ENCODE measurements around the gene FADS2.
A peak's percentile ranks its signal among the peaks of the same experiment; 100 is the strongest.

Gene FADS2

GRCh38 chr11:61885784-61886580, 57.9 kb downstream of the FADS2 start:
- FAIRE-seq (no peak), DNase-seq (ENCODE audit: low spot score) (no peak)

GRCh38 chr11:61886643-61887042, 58.5 kb downstream of the FADS2 start:
- FAIRE-seq (no peak), DNase-seq (ENCODE audit: low spot score) (no peak)

- DNase-seq (ENCODE audit: low spot score) (peak; percentile 90), FAIRE-seq (peak; percentile 91)
Measured at GRCh38 chr11:61887839-61888494, 59.9 kb downstream of the FADS2 start.

GRCh38 chr11:61888590-61888989, 60.5 kb downstream of the FADS2 start:
- no peak for FAIRE-seq

GRCh38 chr11:61889831-61890230, 61.7 kb downstream of the FADS2 start:
- DNase-seq (ENCODE audit: low spot score) (no peak), FAIRE-seq (no peak)

More at GRCh38 chr11:61888590-61888989, 60.5 kb downstream of the FADS2 start:
- no peak for DNase-seq (ENCODE audit: low spot score)

GRCh38 chr11:61890529-61891330, 62.6 kb downstream of the FADS2 start:
- FAIRE-seq (peak; percentile 14), DNase-seq (ENCODE audit: low spot score) (peak; percentile 66)

- DNase-seq (ENCODE audit: low spot score) (peak; percentile 59), FAIRE-seq (no peak)
Measured at GRCh38 chr11:61891331-61892084, 63.4 kb downstream of the FADS2 start, which contains the start of gene FADS3. Gene FADS3 (minus strand): TSS chr11:61891545. CDS start chr11:61891381, 164 bp downstream.

GRCh38 chr11:61892085-61892370, 63.9 kb downstream of the FADS2 start:
- FAIRE-seq (no peak), DNase-seq (ENCODE audit: low spot score) (no peak)

- FAIRE-seq, result no peak
- peak; percentile 37 for DNase-seq (ENCODE audit: low spot score)
Measured at GRCh38 chr11:61893981-61894380, 65.9 kb downstream of the FADS2 start.

- DNase-seq (ENCODE audit: low spot score) (no peak), FAIRE-seq (no peak)
Measured at GRCh38 chr11:61895046-61895717, 67.1 kb downstream of the FADS2 start.

GRCh38 chr11:61895718-61896059, 67.6 kb downstream of the FADS2 start:
- DNase-seq (ENCODE audit: low spot score) (no peak), FAIRE-seq (no peak)

GRCh38 chr11:61896665-61897386, 68.7 kb downstream of the FADS2 start:
- DNase-seq (ENCODE audit: low spot score) (no peak), FAIRE-seq (no peak)

- DNase-seq (ENCODE audit: low spot score) (peak; percentile 29), FAIRE-seq (no peak)
Measured at GRCh38 chr11:61897387-61898246, 69.5 kb downstream of the FADS2 start.

GRCh38 chr11:61898247-61898582, 70.1 kb downstream of the FADS2 start:
- no peak for FAIRE-seq
- DNase-seq (ENCODE audit: low spot score), result no peak

GRCh38 chr11:61899146-61899841, 71.2 kb downstream of the FADS2 start:
- peak; percentile 40 for DNase-seq (ENCODE audit: low spot score)
- FAIRE-seq, result no peak

GRCh38 chr11:61900251-61900650, 72.2 kb downstream of the FADS2 start:
- FAIRE-seq (no peak), DNase-seq (ENCODE audit: low spot score) (no peak)

GRCh38 chr11:61901397-61901796, 73.3 kb downstream of the FADS2 start:
- DNase-seq (ENCODE audit: low spot score) (no peak), FAIRE-seq (no peak)

- no peak for DNase-seq (ENCODE audit: low spot score)
- FAIRE-seq, result no peak
Measured at GRCh38 chr11:61902313-61902712, 74.2 kb downstream of the FADS2 start.

GRCh38 chr11:61903845-61904244, 75.7 kb downstream of the FADS2 start:
- DNase-seq (ENCODE audit: low spot score) (no peak), FAIRE-seq (no peak)

Measured in RCC 7860 (cell line).